ENCODE measurements around the gene SPATA9. TPM values are rescaled to one million over a fixed set of nuclear protein-coding genes. Genes with fewer than 3 reads are reported as not detected.

The SPATA9 gene
- total RNA-seq, 3 donors from 2014 or later (not counting 1 experiment from before 2014, with no cell fraction given): 1.3 to 2.1 (median 2.0) TPM

DNA sequence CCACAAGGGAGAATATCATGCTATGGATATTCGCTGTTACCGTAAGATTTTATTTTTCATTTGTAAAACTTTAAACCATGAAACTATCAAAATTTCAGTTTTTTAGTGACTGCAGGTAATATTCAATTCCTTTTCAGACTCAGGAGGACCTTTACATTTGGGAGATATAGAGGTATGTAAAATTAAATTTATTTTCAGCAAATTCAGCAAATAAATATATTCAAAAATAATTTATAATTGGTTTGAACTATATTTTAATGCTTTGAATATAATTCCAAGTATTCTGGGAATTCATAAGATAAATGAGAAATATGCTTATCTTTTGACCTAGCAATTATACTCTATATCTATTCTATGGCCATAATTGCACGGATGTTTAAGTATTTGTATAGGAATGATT lies 28.6 kb downstream of the SPATA9 start:
- Mint-ChIP-seq H3K36me3 (peaks cover 9% of the 10 kb centered on the region), H3K9me3 (no peaks in the 10 kb centered on the region), H3K4me3 (no peak overlapping the region), H3K27me3 (ENCODE audit: low read depth in 2 of 2) (no peaks in the 10 kb centered on the region), H3K4me1 (no peaks in the 10 kb centered on the region), H3K27ac (no peak overlapping the region)
- Histone ChIP-seq H3K4me1 (ENCODE audit: control insufficient read depth, insufficient read depth, low read length) (no peaks in the 10 kb centered on the region), H3K36me3 (ENCODE audit: control insufficient read depth, insufficient read depth, low read length) (peaks cover 5% of the 10 kb centered on the region), H3K9me3 (ENCODE audit: control insufficient read depth, insufficient read depth, low read length) (no peaks in the 10 kb centered on the region), H3K4me3 (ENCODE audit: low read length) (no peak overlapping the region), H3K27ac (ENCODE audit: low read length) (no peak overlapping the region), H3K27me3 (ENCODE audit: control insufficient read depth, insufficient read depth, low read length) (no peaks in the 10 kb centered on the region)
- TF ChIP-seq, protein P1, sequence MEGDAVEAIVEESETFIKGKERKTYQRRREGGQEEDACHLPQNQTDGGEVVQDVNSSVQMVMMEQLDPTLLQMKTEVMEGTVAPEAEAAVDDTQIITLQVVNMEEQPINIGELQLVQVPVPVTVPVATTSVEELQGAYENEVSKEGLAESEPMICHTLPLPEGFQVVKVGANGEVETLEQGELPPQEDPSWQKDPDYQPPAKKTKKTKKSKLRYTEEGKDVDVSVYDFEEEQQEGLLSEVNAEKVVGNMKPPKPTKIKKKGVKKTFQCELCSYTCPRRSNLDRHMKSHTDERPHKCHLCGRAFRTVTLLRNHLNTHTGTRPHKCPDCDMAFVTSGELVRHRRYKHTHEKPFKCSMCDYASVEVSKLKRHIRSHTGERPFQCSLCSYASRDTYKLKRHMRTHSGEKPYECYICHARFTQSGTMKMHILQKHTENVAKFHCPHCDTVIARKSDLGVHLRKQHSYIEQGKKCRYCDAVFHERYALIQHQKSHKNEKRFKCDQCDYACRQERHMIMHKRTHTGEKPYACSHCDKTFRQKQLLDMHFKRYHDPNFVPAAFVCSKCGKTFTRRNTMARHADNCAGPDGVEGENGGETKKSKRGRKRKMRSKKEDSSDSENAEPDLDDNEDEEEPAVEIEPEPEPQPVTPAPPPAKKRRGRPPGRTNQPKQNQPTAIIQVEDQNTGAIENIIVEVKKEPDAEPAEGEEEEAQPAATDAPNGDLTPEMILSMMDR (IDR thresholded peaks at IDR 0.05): no peak
- ATAC-seq (no peak), DNase-seq (no peak)
- intact Hi-C loops (cut with micrococcal nuclease): no loop called here
- WGBS (ENCODE audit: insufficient coverage): 100% methylated on average over 2 of the region's 3 CpGs

DNA sequence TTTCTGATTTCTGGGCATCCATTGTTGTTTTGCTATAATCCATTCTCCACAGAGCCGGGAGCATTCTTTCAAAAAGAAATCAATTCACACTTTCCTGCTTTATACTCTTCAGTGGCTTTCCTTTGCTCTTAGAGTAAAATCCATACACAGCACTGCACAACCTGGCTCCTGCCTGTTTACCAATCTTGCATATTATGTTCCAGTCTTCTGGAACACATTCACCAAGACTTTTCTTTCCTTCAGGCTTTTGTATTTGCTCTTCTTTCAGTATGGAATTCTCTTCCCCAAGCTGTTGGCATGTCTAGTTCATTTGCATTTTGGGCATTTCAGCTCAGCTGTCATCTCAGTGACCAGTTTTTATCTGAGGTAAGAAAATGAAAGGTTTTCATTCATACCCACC lies 29.9 kb downstream of the SPATA9 start:
- no peaks in the 10 kb centered on the region for H3K27me3 Mint-ChIP-seq (ENCODE audit: low read depth in 2 of 2)
- no peak overlapping the region for H3K27ac ChIP-seq (ENCODE audit: low read length)
- H3K4me3 ChIP-seq (ENCODE audit: low read length): no peak overlapping the region
- ATAC-seq (no peak), DNase-seq (no peak)
- peaks cover 9% of the 10 kb centered on the region for H3K36me3 Mint-ChIP-seq
- no peaks in the 10 kb centered on the region for H3K4me1 ChIP-seq (ENCODE audit: control insufficient read depth, insufficient read depth, low read length)
- no peaks in the 10 kb centered on the region for H3K9me3 Mint-ChIP-seq
- intact Hi-C loops (cut with micrococcal nuclease): no loop called here
- no peak overlapping the region for H3K4me3 Mint-ChIP-seq
- no peaks in the 10 kb centered on the region for H3K9me3 ChIP-seq (ENCODE audit: control insufficient read depth, insufficient read depth, low read length)
- peaks cover 5% of the 10 kb centered on the region for H3K36me3 ChIP-seq (ENCODE audit: control insufficient read depth, insufficient read depth, low read length)
- H3K4me1 Mint-ChIP-seq: no peaks in the 10 kb centered on the region
- H3K27ac Mint-ChIP-seq: no peak overlapping the region
- 100% methylated on average over 1 of the region's 1 CpG for WGBS (ENCODE audit: insufficient coverage)
- TF ChIP-seq, protein P1 (IDR thresholded peaks at IDR 0.05): no peak
- H3K27me3 ChIP-seq (ENCODE audit: control insufficient read depth, insufficient read depth, low read length): no peaks in the 10 kb centered on the region

DNA sequence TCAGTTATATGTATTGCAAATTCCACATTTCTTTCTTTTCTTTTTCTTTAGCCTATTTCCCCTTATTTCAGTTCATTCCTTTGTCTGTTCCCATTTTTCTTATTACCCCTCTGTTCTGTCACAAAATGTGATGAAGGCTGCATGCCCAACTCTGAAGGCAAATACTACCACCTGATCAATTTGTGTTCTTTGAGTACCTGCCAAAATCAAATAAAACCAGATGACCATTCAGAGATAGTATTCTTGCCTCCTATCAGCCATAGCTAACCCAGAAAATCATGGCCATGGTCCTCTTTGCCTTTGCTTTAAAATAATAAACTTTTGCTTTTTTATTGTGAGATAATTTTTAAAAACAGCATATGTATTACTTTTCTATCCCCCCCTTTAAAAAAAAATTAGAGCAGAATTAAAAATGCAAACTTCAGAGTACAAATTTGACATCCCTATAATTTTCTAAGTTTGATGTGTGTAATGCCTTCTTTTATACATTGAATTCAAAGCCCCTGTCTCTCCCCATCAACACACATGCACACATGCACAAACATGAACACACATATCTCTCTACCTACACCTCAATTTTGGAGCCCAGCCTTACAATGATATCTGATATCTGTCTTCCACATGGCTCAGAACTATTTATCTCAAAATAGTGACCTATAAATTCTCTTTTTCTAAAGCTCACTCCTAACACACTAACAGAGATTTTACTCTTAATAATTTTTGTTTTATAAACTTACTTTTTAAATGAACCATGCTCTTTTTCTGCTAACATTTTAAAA lies 32.8 kb downstream of the SPATA9 start:
- no peak for ATAC-seq
- Mint-ChIP-seq H3K4me3 (no peak overlapping the region), H3K36me3 (no peaks in the 10 kb centered on the region), H3K9me3 (no peaks in the 10 kb centered on the region), H3K27ac (peak overlapping the region in 1 of 2 donors; percentile 10), H3K4me1 (peaks cover 0 to 9% of the 10 kb centered on the region in 2 donors), H3K27me3 (ENCODE audit: low read depth in 2 of 2) (no peaks in the 10 kb centered on the region)
- intact Hi-C loops (cut with micrococcal nuclease): loop anchor here (5.0 kb wide), 2 partner anchors 172 to 1287 kb away; partner anchors contain the start of genes GLRX and LNPEP
- Histone ChIP-seq H3K36me3 (ENCODE audit: control insufficient read depth, insufficient read depth, low read length) (peaks cover 5% of the 10 kb centered on the region), H3K4me3 (ENCODE audit: low read length) (no peak overlapping the region), H3K27me3 (ENCODE audit: control insufficient read depth, insufficient read depth, low read length) (no peaks in the 10 kb centered on the region), H3K4me1 (ENCODE audit: control insufficient read depth, insufficient read depth, low read length) (peaks cover 13% of the 10 kb centered on the region), H3K9me3 (ENCODE audit: control insufficient read depth, insufficient read depth, low read length) (no peaks in the 10 kb centered on the region), H3K27ac (ENCODE audit: low read length) (no peak overlapping the region)
- no peak for DNase-seq
- TF ChIP-seq, protein P1 (IDR thresholded peaks at IDR 0.05): no peak

DNA sequence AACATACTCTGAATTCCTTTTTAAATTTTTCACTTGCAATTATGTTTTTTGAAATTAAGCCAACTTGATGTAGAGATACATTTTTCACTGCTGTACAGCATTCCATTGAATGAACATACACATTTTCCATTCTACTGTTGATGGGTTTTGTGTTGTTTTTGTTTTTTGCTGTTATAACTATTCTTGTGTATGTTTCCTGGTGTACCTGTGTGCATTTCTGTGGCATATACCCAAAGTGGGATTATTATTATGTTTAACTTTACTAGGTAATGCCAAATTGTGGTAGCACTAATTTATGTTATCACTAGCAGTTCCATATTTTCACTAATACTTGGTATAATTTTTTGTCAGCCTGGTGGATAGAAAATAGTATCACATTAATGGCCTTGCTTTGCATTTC lies 33.5 kb downstream of the SPATA9 start:
- Histone ChIP-seq H3K9me3 (ENCODE audit: control insufficient read depth, insufficient read depth, low read length) (no peaks in the 10 kb centered on the region), H3K36me3 (ENCODE audit: control insufficient read depth, insufficient read depth, low read length) (peaks cover 5% of the 10 kb centered on the region), H3K27ac (ENCODE audit: low read length) (no peak overlapping the region), H3K27me3 (ENCODE audit: control insufficient read depth, insufficient read depth, low read length) (no peaks in the 10 kb centered on the region), H3K4me3 (ENCODE audit: low read length) (no peak overlapping the region), H3K4me1 (ENCODE audit: control insufficient read depth, insufficient read depth, low read length) (peaks cover 13% of the 10 kb centered on the region)
- intact Hi-C loops (cut with micrococcal nuclease): loop anchor here (5.0 kb wide), 2 partner anchors 173 to 1288 kb away; partner anchors contain the start of genes GLRX and LNPEP
- Mint-ChIP-seq H3K4me1 (peaks cover 4 to 13% of the 10 kb centered on the region in 2 donors), H3K4me3 (no peak overlapping the region), H3K9me3 (no peaks in the 10 kb centered on the region), H3K27ac (peak overlapping the region in 1 of 2 donors; percentile 10), H3K27me3 (ENCODE audit: low read depth in 2 of 2) (no peaks in the 10 kb centered on the region), H3K36me3 (no peaks in the 10 kb centered on the region)
- no peak for DNase-seq
- no peak for ATAC-seq
- TF ChIP-seq, protein P1 (IDR thresholded peaks at IDR 0.05): no peak
